GM19328 (cell line): Measurements from ENCODE around the gene LRRC27.

Source experiments
- ATAC-seq: cut with Tn5 transposase; IDR thresholded peaks from one replicate; pipeline ENCODE4 v1.9.1; 2021; ENCODE audit warnings: mild to moderate bottlenecking, moderate library complexity; ENCODE audit not compliant: unreplicated experiment

Gene LRRC27

DNA sequence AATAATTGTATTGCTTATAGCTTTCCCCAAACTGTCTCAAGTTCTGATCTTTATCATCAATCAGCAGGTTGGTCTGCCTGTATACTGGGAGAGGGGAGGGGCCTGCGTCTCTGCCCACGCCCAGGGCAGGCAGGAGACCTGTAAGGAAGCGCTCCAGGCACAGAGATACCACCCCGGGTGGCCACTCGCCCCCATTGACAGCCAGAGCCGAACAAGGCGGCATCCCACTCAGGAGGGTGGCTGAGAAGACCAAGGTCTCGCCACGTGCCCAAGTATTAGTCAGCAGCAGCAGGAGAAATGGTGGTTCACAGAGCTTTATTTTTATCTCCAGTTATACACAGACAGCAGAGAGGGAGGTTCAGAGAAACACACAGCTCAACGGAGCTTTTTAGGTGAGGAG lies 31.4 kb upstream of the LRRC27 start:
- no peak for ATAC-seq

DNA sequence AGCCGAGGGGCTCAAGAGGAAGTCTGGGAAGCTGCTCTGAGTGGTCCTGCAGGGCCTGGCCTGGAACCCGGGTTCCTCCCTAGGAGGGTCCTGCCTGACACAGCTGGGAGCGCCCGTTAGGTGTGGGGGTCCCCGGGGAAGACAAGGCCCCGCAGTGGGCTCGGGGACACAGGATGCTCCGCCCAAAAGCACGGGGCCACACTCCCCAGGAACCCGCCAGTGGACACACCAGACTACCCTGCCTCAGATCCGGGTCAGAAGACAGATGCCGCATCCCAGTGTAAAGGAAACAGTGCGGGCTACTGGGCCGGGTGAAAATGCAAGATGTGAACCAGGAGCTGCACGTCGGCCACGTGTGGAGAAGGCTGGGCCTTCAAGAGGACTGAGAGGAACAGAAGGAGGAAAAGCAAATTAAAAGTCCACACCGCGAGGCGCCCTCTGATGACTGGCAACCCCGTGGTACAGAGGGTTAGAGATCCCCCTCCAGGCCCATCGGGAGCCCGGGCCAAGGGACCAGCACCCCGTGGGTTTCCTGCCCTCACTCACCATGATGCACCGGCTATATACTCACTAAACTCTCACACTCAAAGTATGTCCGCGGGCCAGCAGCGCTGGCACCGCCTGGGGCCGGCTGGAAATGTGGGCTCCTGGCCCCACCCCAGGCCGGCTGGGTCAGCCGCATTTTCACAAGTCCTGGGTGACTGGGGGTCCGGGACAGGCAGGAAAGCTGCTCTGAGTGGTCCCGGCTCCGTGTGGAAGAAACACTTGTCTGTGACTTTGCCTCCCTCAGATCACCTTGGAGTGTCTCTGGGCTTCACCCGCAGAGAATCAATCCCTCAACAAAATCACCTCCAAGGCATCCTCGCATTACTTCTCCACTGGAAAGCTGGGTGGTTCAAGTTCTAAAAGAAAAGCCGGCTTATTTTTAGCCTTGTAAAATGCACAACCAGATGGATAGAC lies 30.3 kb upstream of the LRRC27 start:
- ATAC-seq: no peak

GRCh38 chr10:132302421-132303310 lies 29.3 kb upstream of the LRRC27 start:
- ATAC-seq: no peak

GRCh38 chr10:132303361-132304115 lies 28.5 kb upstream of the LRRC27 start:
- ATAC-seq: no peak

DNA sequence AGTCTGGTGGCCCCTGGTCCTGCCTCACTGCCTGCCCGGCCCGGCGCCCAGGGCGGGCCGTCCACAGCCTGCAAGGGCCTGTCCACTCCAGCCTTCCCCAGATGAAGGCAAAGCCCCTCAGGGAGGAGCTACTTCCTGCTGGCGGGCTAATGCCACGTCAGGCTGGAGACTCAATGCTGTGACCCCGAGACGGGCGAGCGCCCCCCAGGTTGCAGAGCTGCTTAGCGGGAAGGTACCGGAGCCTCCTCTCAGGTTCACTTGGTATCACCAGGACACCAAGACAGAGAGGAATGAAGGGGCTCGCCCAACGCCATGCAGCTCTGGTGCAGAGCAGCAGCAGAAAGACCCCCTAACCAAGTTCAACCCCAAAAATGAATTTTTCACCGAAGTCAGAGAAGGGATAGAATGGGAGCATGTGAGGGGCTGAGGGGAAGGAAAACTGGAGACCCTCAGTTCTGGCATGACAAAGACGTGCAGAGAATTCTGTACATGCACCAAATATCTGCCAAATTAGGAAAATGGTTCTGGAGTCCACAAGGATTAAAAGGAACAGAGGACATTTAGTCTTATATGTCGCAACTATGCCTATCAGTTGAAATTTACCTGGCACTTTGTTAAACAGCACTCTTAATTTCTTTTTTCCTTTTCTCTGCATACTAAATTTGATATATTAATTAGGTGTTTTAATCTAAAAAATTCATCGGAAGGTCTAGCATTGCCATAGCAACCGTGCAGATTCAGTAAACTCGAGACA lies 27.1 kb upstream of the LRRC27 start:
- ATAC-seq: no peak

DNA sequence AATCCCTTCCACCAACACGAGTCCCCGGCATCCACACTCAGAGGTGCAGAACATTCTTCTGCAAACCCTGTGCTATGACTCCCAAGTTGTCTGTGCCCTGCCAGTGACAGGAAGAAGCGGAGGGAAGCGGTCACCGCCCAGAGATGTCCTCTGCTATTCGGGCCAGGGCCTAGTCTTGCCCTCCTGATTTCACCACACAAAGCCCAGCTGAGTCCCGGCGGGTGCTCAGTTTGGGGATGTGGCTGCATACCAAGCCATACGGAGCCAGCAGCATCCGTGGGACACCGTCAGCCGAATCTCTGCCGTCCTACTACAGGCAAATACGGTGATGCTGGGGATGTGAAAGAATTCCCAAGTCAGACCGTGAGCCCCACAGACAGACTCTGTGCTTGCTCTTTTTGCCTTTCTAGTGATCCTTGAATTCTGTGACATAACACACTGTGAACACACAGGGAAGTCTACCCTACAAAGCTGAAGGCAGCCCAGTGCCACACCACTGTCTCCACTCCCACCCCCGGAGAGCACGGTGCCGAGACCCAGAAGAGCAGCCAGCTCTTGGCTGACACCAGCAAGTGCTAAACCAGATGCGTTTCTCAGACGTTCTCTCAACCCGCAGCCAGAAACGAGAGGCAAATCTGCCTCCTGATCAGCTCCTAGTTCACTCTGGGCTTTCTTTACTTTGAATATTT lies 26.2 kb upstream of the LRRC27 start:
- no peak for ATAC-seq

DNA sequence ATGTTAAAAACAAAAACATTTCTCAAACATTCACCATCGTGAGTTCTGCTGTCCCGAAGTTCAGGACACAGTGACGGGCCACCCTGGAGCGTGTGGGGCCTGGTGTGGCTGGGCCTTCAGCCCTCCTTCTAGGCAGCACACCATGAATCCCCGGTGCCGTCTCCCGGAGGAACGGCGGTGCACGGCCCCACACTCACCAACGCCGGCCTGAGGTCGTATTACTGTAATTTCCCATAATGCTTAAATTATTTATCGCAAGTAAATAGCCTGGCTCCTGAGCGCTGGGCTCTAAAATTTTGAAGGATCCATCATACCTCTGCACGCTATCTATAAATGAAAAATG lies 25.7 kb upstream of the LRRC27 start:
- no peak for ATAC-seq

DNA sequence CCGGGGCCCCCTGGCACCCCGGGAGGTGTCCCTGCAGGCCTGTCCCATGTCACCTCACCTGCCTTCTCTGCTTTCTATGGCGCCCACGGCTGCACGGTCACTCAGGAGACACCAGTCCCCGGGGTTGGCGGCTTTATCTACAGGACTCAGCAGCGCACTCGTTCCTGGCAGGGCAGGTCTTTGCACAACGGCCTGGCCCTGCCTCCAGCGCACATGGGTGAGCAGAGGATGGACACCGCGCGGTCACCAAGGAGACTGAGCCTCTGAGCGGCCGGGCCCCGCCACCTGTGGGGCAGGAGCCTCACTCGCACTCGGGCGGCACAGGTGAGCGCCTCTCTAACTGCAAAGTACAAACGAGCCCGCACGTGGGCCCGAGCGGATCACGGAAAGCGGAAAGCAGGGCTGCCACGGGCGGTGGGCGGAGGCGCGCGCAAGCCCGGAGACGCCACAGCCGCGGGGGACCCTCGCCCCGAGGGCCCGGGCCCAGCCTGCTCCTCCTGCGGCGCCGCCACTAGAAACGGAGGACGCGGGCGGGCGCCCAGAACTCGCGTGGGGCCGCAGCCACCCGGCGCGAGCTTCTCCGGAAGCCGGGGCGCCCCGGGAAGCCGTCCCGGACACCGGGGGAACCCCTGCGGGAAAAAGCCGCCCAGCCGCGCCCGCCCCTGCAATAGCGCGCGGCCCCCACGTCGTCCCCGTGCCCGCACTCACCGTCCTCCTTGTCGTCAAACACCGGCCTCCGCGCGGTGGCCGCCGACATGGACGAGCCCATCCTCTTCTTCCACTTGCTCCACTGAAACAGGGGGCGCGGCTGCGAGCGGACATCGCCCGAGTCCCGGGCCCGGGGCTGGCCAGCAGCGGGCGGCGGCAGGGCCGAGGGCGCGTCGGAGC lies 24.9 kb upstream of the LRRC27 start:
- peak; percentile 13 for ATAC-seq

DNA sequence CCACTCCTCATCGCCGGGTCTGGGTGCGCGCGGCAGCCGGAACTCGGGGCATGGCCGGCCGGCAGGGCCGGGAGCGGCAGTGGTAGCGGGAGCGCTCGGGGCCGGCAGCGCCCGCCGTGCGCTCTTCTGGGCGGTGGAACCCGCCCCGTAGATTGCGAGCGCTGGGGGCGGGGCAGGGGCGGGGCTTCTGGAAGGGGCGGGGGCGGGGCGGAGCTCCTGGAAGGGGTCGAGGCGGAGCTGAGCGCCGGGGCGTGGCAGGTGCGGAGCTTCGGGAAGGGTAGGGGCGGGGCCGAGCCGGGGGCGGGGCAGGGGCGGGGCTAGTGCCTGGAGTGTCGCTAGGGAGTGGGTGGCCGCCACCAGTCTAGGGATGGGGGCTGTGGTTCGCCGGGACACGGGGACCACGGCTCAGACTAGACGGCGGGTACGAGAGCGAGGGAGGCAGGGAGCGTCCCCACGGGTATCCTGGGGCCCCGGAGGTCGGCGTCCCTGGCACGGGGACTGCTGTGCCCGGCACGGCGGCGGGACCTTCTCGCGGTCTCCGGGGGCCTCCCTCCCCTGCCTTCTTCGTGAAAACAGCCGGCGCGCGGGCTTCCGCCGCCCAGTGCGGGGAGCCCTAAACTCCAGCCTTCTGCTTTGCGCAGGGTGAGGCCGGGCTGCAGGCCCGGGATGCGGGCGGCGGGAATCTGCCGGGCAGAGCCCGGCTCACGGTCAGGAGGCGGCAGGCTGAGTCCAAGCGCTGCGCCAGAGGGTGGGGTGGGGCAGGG lies 24.0 kb upstream of the LRRC27 start, which contains the start of gene STK32C:
Gene STK32C (minus strand): TSS at position 128 of the 764 bp plus-strand sequence. CDS start 117 bp downstream, at position 11.
- peak; percentile 69 for ATAC-seq

DNA sequence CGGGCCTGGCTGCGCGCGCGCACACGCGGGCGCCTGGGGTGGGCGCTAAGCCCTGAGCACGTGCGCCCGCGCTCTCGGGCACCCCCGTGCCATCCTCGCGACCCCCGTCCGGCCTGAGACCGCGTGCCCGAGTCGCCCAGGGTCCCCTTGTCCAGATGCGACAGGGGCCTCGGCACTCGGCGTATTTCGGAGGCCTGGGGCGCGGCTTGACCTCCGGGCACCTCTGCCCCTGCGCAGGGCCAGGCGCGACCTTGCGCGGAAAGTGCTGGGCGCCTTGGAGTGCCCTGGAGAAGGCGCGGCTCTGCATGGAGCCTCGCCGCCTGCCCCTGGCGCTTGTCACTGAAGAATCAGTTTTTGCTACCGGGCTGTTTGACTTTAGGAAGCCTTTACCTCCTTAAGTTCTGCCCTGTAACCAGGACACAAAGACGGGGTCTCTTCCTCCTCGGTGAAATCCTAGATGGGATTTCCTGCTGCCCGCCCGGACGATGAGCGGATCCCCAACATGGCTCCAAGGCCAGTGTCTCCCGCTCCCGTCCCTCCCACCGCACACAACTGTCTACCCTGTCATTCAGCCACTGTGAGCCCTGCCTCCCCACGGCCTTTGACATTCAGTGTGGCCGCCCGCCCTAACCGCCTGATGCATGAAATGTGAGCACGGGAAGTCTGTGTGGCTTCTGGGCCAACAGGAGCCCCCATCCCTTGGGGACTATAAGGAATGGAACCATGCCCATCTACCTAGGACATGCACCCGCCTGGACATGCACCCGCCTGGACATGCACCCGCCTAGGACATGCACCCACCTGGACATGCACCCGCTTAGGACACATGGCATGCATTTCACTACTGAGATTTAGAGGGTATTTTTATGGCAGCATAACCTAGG lies 23.2 kb upstream of the LRRC27 start:
- ATAC-seq: no peak

DNA sequence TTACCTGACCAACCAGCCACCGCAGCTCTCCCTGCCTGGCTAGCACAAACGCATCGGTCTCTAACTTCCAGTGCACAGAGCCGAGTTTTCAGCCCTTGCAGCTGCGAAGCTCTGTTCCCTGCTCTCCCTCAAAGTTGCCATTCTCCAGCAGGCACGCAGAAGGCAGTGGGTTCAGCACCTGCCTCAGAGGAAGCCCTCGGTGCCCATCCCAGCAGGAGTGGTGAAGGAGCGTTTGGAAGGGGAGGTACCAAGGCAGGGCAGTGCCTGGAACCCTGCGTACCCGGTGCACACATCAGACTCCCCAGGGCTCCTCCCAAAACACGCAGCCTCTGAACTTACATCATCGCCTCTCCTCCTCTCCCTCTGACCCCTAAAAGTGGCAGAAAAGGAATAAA lies 22.5 kb upstream of the LRRC27 start:
- no peak for ATAC-seq

GRCh38 chr10:132309879-132310591 lies 22.0 kb upstream of the LRRC27 start:
- no peak for ATAC-seq

DNA sequence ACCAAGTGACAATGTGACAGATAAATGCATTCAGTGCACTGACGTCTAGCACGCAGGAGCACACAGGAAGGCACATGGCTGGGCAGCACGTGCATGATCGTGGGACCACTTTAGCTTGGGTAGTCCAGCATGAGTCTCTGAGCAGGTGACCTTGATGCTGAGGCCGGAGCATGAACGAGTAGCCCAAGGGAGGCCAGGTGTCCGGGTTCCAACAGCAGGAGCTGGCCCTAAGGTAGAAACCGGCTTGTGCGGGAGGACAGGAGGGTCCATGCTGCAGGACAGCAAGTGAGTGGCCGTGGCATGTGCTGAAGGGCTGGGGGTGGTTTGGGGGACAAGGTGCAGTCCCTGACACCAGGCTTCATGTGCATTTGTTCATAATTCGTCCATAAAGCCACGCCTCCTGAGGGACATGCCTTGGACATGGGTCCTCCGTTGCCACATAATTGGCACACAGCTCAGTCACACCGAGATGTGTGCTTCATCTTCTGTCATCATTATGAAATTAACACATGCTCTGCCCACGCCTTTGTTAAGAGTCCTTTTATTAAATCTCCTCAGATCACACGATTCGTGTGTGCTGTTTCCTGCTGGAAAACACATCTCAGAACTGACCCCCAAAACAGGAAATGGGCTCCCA lies 21.2 kb upstream of the LRRC27 start:
- ATAC-seq: no peak

DNA sequence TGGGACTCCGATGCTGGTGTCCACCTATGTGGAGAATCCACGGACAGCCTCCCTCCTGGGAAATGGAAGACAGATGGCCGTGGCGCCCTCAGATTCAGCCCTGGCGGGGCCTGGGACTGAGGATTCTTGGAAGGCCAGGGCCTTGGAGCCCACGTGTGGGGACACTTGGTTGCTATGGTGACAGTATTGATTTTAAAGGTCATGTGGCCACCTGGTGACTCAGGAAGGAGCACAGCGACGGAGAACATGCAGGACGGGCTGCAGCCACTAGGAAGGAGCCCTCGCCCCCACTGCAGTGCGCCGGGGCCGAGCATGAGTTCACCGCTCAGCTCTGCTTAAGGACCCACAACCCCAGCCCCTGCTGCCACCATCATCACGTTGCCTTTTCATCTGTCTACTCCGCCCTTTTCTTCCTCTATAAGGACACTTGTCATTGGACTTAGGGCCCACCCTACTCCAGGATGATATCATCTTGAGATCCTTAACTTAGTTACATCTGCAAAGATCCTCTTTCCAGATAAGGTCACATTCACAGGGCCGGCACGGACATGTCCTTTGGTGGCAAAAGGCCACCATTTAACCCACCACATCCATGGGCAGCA lies 20.6 kb upstream of the LRRC27 start:
- no peak for ATAC-seq

GRCh38 chr10:132313305-132313704 lies 18.7 kb upstream of the LRRC27 start:
- ATAC-seq: no peak
